ENCODE measurements around the gene FHIT.

Gene FHIT

DNA sequence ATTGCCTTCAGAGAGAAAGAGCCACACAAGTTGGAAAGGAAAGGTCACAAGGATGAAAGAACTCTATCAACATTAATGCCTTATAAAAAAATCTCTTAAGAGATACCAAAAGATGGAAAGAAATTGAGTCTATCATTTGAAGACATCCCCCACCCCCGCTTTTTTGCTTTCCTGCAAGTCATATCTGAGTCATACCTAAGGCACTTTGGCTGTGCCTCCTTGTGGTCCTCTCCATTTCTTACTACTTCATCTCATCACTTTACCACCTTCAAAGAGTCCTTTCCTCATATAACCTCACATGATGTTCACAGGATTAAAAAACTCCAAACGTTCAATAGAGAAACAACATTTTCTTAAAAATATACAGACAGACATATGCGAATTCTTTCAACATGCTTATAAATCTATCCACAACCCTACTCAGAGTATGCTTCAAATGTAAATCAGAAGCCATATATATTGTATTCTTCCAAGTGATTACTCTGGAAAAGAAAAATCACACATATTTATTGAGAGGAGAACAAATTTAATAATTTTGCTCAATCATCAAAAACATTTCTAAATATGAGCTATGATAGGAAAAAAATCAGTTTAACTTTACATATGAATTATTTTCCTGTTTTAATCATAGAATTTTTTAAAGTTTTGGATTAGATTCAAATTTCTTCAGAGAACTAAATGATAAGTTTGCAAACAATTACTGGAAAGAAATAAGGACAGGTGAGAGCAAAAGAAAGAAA lies 1197.6 kb downstream of the FHIT start:
- Histone ChIP-seq H3K36me3 (ENCODE audit: insufficient read depth, low read length) (no peaks in the 10 kb centered on the region), H3K4me1 (ENCODE audit: control insufficient read depth, insufficient read depth, low read length, unreplicated experiment) (peaks cover 11% of the 10 kb centered on the region), H3K4me3 (ENCODE audit: low read depth, low read length) (no peak overlapping the region), H3K27ac (ENCODE audit: low read depth, low read length) (no peak overlapping the region; the same call in 1 of the 2 replicates), H3K79me2 (ENCODE audit: control insufficient read depth, insufficient read depth, low read length, unreplicated experiment) (no peaks in the 10 kb centered on the region), H3K27me3 (ENCODE audit: insufficient read depth, low read length) (no peaks in the 10 kb centered on the region), H2AFZ (ENCODE audit: low read length, unreplicated experiment) (peak overlapping the region; percentile 4)

DNA sequence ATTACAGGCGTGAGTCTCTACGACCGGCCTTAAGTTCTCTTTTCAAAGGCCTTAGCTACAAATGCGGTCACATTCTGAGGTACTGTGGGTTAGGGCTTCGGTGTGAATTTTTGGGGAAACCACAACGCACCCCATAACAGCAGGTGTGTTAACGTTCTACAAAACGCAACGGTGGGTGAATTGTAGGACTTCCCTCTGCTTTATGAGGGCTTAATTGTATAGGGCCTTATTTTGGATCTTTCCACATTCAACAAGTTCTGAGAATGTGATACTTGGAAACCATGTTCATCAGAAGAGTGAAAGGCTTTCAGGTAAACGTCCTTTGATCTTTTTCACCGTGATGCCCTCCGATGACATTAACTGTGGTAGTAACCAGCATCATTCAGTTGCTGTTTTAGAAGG lies 1202.8 kb downstream of the FHIT start:
- no peaks in the 10 kb centered on the region for H3K79me2 ChIP-seq (ENCODE audit: control insufficient read depth, insufficient read depth, low read length, unreplicated experiment)
- no peak overlapping the region for H3K27ac ChIP-seq (ENCODE audit: low read depth, low read length)

GRCh38 chr3:60047426-60048200 lies 1203.6 kb downstream of the FHIT start:
- Histone ChIP-seq H3K4me3 (ENCODE audit: low read depth, low read length) (no peak overlapping the region), H3K27me3 (ENCODE audit: insufficient read depth, low read length) (no peaks in the 10 kb centered on the region), H3K27ac (ENCODE audit: low read depth, low read length) (no peak overlapping the region), H3K4me1 (ENCODE audit: control insufficient read depth, insufficient read depth, low read length, unreplicated experiment) (no peaks in the 10 kb centered on the region), H3K36me3 (ENCODE audit: insufficient read depth, low read length) (no peaks in the 10 kb centered on the region), H2AFZ (ENCODE audit: low read length, unreplicated experiment) (no peak overlapping the region), H3K79me2 (ENCODE audit: control insufficient read depth, insufficient read depth, low read length, unreplicated experiment) (no peaks in the 10 kb centered on the region)

More for the DNA sequence above, 1202.8 kb downstream of the FHIT start:
- Histone ChIP-seq H3K4me3 (ENCODE audit: low read depth, low read length) (no peak overlapping the region), H3K36me3 (ENCODE audit: insufficient read depth, low read length) (no peaks in the 10 kb centered on the region), H3K4me1 (ENCODE audit: control insufficient read depth, insufficient read depth, low read length, unreplicated experiment) (peaks cover 5% of the 10 kb centered on the region), H2AFZ (ENCODE audit: low read length, unreplicated experiment) (no peak overlapping the region), H3K27me3 (ENCODE audit: insufficient read depth, low read length) (no peaks in the 10 kb centered on the region)

DNA sequence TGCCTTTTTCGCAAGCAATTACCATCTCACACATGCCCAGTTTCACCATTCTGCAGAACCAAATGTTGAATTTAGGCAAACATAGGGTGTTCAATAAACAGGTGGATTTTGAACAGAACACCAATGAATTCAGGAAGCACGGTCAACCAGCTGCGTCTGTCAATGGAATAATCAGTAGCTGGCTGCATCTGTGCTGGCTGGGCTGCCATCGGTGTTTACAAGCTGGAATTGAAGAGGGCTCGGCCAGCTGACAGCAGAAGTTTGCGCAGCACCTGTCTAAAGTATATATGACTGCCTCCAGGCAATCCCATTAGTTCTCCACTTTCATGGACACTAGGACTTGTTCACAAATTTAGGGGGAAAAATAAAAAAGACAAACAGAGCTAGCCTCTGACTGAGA lies 1205.0 kb downstream of the FHIT start:
- no peak overlapping the region for H2AFZ ChIP-seq (ENCODE audit: low read length, unreplicated experiment)
- H3K27ac ChIP-seq (ENCODE audit: low read depth, low read length) = no peak overlapping the region
- H3K4me3 ChIP-seq (ENCODE audit: low read depth, low read length) = no peak overlapping the region
- H3K36me3 ChIP-seq (ENCODE audit: insufficient read depth, low read length) = no peaks in the 10 kb centered on the region
- H3K79me2 ChIP-seq (ENCODE audit: control insufficient read depth, insufficient read depth, low read length, unreplicated experiment) = no peaks in the 10 kb centered on the region
- H3K27me3 ChIP-seq (ENCODE audit: insufficient read depth, low read length) = no peaks in the 10 kb centered on the region
- no peaks in the 10 kb centered on the region for H3K4me1 ChIP-seq (ENCODE audit: control insufficient read depth, insufficient read depth, low read length, unreplicated experiment)

GRCh38 chr3:60045686-60046085 lies 1205.6 kb downstream of the FHIT start:
- Histone ChIP-seq H3K36me3 (ENCODE audit: insufficient read depth, low read length) (no peaks in the 10 kb centered on the region), H3K27me3 (ENCODE audit: insufficient read depth, low read length) (no peaks in the 10 kb centered on the region), H3K79me2 (ENCODE audit: control insufficient read depth, insufficient read depth, low read length, unreplicated experiment) (no peaks in the 10 kb centered on the region), H2AFZ (ENCODE audit: low read length, unreplicated experiment) (no peak overlapping the region), H3K4me3 (ENCODE audit: low read depth, low read length) (no peak overlapping the region), H3K27ac (ENCODE audit: low read depth, low read length) (no peak overlapping the region), H3K4me1 (ENCODE audit: control insufficient read depth, insufficient read depth, low read length, unreplicated experiment) (no peaks in the 10 kb centered on the region)

DNA sequence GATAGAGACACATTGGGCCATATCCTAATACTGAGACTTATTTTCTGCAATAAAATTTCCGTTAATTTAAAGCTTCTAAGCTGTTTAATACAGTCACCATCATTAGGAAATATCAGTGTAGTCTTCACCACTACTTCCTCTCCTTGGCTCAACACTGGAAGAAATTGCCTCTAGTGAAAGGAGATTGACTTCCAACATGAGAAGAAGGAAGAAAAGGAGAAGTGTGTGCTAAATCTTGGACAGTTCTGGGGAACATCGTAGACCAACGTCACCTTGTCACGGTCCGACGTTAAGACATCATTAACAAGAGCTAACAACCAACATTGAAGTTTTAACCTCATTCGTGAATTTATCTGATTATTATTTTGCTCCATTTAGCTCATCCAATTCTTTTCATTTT lies 1214.4 kb downstream of the FHIT start:
- Histone ChIP-seq H3K27ac (ENCODE audit: low read depth, low read length) (no peak overlapping the region), H3K36me3 (ENCODE audit: insufficient read depth, low read length) (no peaks in the 10 kb centered on the region), H3K27me3 (ENCODE audit: insufficient read depth, low read length) (no peaks in the 10 kb centered on the region), H3K79me2 (ENCODE audit: control insufficient read depth, insufficient read depth, low read length, unreplicated experiment) (no peaks in the 10 kb centered on the region), H3K4me1 (ENCODE audit: control insufficient read depth, insufficient read depth, low read length, unreplicated experiment) (no peaks in the 10 kb centered on the region), H3K4me3 (ENCODE audit: low read depth, low read length) (no peak overlapping the region), H2AFZ (ENCODE audit: low read length, unreplicated experiment) (no peak overlapping the region)

GRCh38 chr3:60033901-60034453 lies 1217.3 kb downstream of the FHIT start:
- Histone ChIP-seq H3K79me2 (ENCODE audit: control insufficient read depth, insufficient read depth, low read length, unreplicated experiment) (no peaks in the 10 kb centered on the region), H3K27ac (ENCODE audit: low read depth, low read length) (no peak overlapping the region), H3K4me3 (ENCODE audit: low read depth, low read length) (no peak overlapping the region), H3K4me1 (ENCODE audit: control insufficient read depth, insufficient read depth, low read length, unreplicated experiment) (no peaks in the 10 kb centered on the region), H3K36me3 (ENCODE audit: insufficient read depth, low read length) (no peaks in the 10 kb centered on the region), H3K27me3 (ENCODE audit: insufficient read depth, low read length) (no peaks in the 10 kb centered on the region), H2AFZ (ENCODE audit: low read length, unreplicated experiment) (no peak overlapping the region)

- no peaks in the 10 kb centered on the region for H3K36me3 ChIP-seq (ENCODE audit: insufficient read depth, low read length)
- H3K27me3 ChIP-seq (ENCODE audit: insufficient read depth, low read length) = no peaks in the 10 kb centered on the region
- no peak overlapping the region for H3K27ac ChIP-seq (ENCODE audit: low read depth, low read length)
- H3K79me2 ChIP-seq (ENCODE audit: control insufficient read depth, insufficient read depth, low read length, unreplicated experiment) = no peaks in the 10 kb centered on the region
- no peaks in the 10 kb centered on the region for H3K4me1 ChIP-seq (ENCODE audit: control insufficient read depth, insufficient read depth, low read length, unreplicated experiment)
- H3K4me3 ChIP-seq (ENCODE audit: low read depth, low read length) = no peak overlapping the region
- no peak overlapping the region for H2AFZ ChIP-seq (ENCODE audit: low read length, unreplicated experiment)
Observed at GRCh38 chr3:60030982-60031381, 1220.3 kb downstream of the FHIT start.

DNA sequence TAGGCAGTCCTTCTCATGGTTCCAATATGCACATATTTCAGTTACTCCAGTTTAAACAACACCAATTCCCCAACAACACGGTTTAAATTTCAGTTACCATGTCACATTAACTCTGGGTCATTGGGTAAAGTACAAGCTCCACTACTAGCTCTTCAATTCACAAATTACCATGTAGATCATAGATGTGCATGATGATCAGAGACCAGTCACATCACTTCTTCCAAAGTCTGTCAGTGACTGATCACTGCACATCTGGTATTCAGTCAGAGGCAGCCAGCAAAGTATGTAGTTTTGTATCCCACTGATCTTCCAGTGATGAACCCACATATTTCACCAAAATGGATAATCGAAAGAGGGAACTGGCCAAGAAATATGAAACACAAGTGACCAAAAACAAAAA lies 1223.0 kb downstream of the FHIT start:
- Histone ChIP-seq H3K27me3 (ENCODE audit: insufficient read depth, low read length) (no peaks in the 10 kb centered on the region), H3K36me3 (ENCODE audit: insufficient read depth, low read length) (no peaks in the 10 kb centered on the region), H3K27ac (ENCODE audit: low read depth, low read length) (no peak overlapping the region), H3K4me3 (ENCODE audit: low read depth, low read length) (no peak overlapping the region), H3K79me2 (ENCODE audit: control insufficient read depth, insufficient read depth, low read length, unreplicated experiment) (no peaks in the 10 kb centered on the region), H3K4me1 (ENCODE audit: control insufficient read depth, insufficient read depth, low read length, unreplicated experiment) (no peaks in the 10 kb centered on the region), H2AFZ (ENCODE audit: low read length, unreplicated experiment) (no peak overlapping the region)

GRCh38 chr3:60027335-60027734 lies 1223.9 kb downstream of the FHIT start:
- no peaks in the 10 kb centered on the region for H3K27me3 ChIP-seq (ENCODE audit: insufficient read depth, low read length)
- no peak overlapping the region for H2AFZ ChIP-seq (ENCODE audit: low read length, unreplicated experiment)
- H3K4me1 ChIP-seq (ENCODE audit: control insufficient read depth, insufficient read depth, low read length, unreplicated experiment) = no peaks in the 10 kb centered on the region
- no peaks in the 10 kb centered on the region for H3K36me3 ChIP-seq (ENCODE audit: insufficient read depth, low read length)
- no peaks in the 10 kb centered on the region for H3K79me2 ChIP-seq (ENCODE audit: control insufficient read depth, insufficient read depth, low read length, unreplicated experiment)
- no peak overlapping the region for H3K27ac ChIP-seq (ENCODE audit: low read depth, low read length)
- H3K4me3 ChIP-seq (ENCODE audit: low read depth, low read length) = no peak overlapping the region

All from ACC112 (cell line).